HepG2 (cell line): Measurements from ENCODE around the gene KIRREL3. TPM values are rescaled to one million over a fixed set of nuclear protein-coding genes. Genes with fewer than 3 reads are reported as not detected.

Experiments
- ATAC-seq: fragments of 200-7000 bp; cut with Tn5 transposase; 3 replicates; pipeline ENCODE4 v1.9.1; 2020; ENCODE audit warnings: mild to moderate bottlenecking, moderate library complexity
- BruUV-seq: library from RNA; stranded (reverse); fragments of 400-500 nt; replicated peaks from 2 replicates; lab custom pipeline; 2021; lab: Mats Ljungman, UMichigan
- CTCF ChIA-PET: fragments of 300-600 bp; formaldehyde crosslinking; extraction: SDS; loops from one replicate; lab custom pipeline; 2021; ENCODE audit warnings: low total read pairs, inconsistent platforms, low intra/inter-chr PET ratio; lab: Yijun Ruan, JAX
- POLR2A ChIA-PET: fragments of 350-600 bp; sonication (Branson Sonifier 250); formaldehyde crosslinking; loops from one replicate; lab custom pipeline; 2020; ENCODE audit warnings: antibody characterized with exemption, inconsistent platforms; lab: Yijun Ruan, JAX
- DNase-seq: peaks from one replicate; pipeline ENCODE4 v3.0.0-alpha.2; 2015; ENCODE audit warnings: low spot score
- FAIRE-seq: peaks from 3 replicates; lab custom pipeline; 2011; peaks lifted over from hg19 to GRCh38; lab: Jason Lieb, UNC
- H2AFZ ChIP-seq: one replicate; pipeline ENCODE4 v1.6.1; 2011; ENCODE audit warnings: low read length, inconsistent platforms
- H3K27ac ChIP-seq: fragments of 300-600 bp; 3 replicates; pipeline ENCODE4 v1.8.0; 2011; ENCODE audit warnings: mixed run types, mild to moderate bottlenecking, mixed read lengths, low read length, inconsistent platforms; ENCODE audit not compliant: insufficient read depth; ENCODE audit errors: extremely low read length
- H3K27me3 ChIP-seq, 2 experiments: fragments of 200-600 bp in 1 of 2; 2 replicates in 1 of 2; 3 replicates in 1 of 2; pipeline versions ENCODE4 v1.6.0 to v1.8.0; 2011; ENCODE audit warnings: low read length in 2 of 2, mild to moderate bottlenecking in 2 of 2, moderate library complexity in 2 of 2, inconsistent platforms in 1 of 2; ENCODE audit not compliant: insufficient read depth in 2 of 2, control insufficient read depth in 1 of 2
- H3K36me3 ChIP-seq, 2 experiments: fragments of 200-600 bp in 1 of 2; replicated peaks in 1 of 2; 2 replicates in 1 of 2; 3 replicates in 1 of 2; pipeline versions ENCODE4 v1.5.1 to v1.8.0; 2011; ENCODE audit warnings: low read length in 2 of 2, inconsistent platforms in 1 of 2; ENCODE audit not compliant: insufficient read depth in 2 of 2, control insufficient read depth in 1 of 2
- H3K4me1 ChIP-seq: 2 replicates; pipeline ENCODE4 v1.5.1; 2012; ENCODE audit warnings: low read length, inconsistent platforms; ENCODE audit not compliant: insufficient read depth
- H3K4me2 ChIP-seq: 2 replicates; pipeline ENCODE4 v1.6.0; 2011; ENCODE audit warnings: low read depth, low read length, inconsistent platforms
- H3K4me3 ChIP-seq, 3 experiments: fragments of 200-600 bp in 1 of 3; sonication (generic), shearing (Covaris generic) in 1 of 3; replicated peaks in 1 of 3; 2 replicates each; pipeline ENCODE4 v1.5.1; 2011 to 2016; ENCODE audit warnings: low read length in 3 of 3, inconsistent platforms in 2 of 3, low read depth in 2 of 3, mild to moderate bottlenecking in 2 of 3, control low read depth in 1 of 3, mixed read lengths in 1 of 3; ENCODE audit not compliant: insufficient read depth in 1 of 3
- H3K79me2 ChIP-seq: one replicate; pipeline ENCODE4 v1.6.1; 2011; ENCODE audit warnings: low read length, inconsistent platforms; ENCODE audit not compliant: insufficient read depth
- H3K9ac ChIP-seq: 2 replicates; pipeline ENCODE4 v1.6.0; 2011; ENCODE audit warnings: mild to moderate bottlenecking, low read depth, low read length, inconsistent platforms; ENCODE audit not compliant: insufficient read depth
- H3K9me3 ChIP-seq: 2 replicates; pipeline ENCODE4 v1.5.1; 2012; ENCODE audit warnings: mild to moderate bottlenecking, low read length
- H4K20me1 ChIP-seq: 2 replicates; pipeline ENCODE4 v1.6.0; 2011; ENCODE audit warnings: inconsistent platforms, mild to moderate bottlenecking, low read length, moderate library complexity; ENCODE audit not compliant: insufficient read depth
- CC2D1A ChIP-seq: sonication (generic); formaldehyde crosslinking; IDR thresholded peaks from 2 replicates; pipeline ENCODE4 v1.8.1; 2023; ENCODE audit warnings: mild to moderate bottlenecking, missing genetic modification reagents
- GLI4 ChIP-seq: sonication (generic); formaldehyde crosslinking; IDR thresholded peaks from 2 replicates; pipeline ENCODE4 v1.5.1; 2020; ENCODE audit warnings: missing genetic modification reagents, mild to moderate bottlenecking, moderate library complexity, borderline replicate concordance
- HHEX ChIP-seq: IDR thresholded peaks from 2 replicates; pipeline ENCODE4 v1.6.1; 2016; ENCODE audit warnings: control low read depth
- HOXD1 ChIP-seq: sonication (generic); formaldehyde crosslinking; IDR thresholded peaks from 2 replicates; pipeline ENCODE4 v1.5.0; 2020; ENCODE audit warnings: missing genetic modification reagents
- POLR2A ChIP-seq, 2 experiments: IDR thresholded peaks; 2 replicates each; pipeline ENCODE4 v1.6.1; 2011; ENCODE audit warnings: low read depth in 2 of 2, low read length in 2 of 2, mild to moderate bottlenecking in 1 of 2, moderate library complexity in 1 of 2; ENCODE audit not compliant: insufficient read depth in 1 of 2
- SIN3A ChIP-seq: IDR thresholded peaks from 2 replicates; pipeline ENCODE4 v1.6.1; 2011; ENCODE audit warnings: low read depth, mild to moderate bottlenecking, control low read depth, low read length, borderline replicate concordance
- SNAI1 ChIP-seq: sonication (generic); formaldehyde crosslinking; IDR thresholded peaks from 2 replicates; pipeline ENCODE4 v1.5.0; 2020; ENCODE audit warnings: mild to moderate bottlenecking, missing genetic modification reagents, borderline replicate concordance
- SP140L ChIP-seq: sonication (generic); formaldehyde crosslinking; IDR thresholded peaks from 2 replicates; pipeline ENCODE4 v1.4.0; 2020; ENCODE audit warnings: missing genetic modification reagents, borderline replicate concordance
- TFAP4 ChIP-seq: sonication (generic); IDR thresholded peaks from 2 replicates; pipeline ENCODE4 v1.6.1; 2016; ENCODE audit warnings: low read depth, borderline replicate concordance
- ZNF24 ChIP-seq: fragments of 450-650 bp; IDR thresholded peaks from 2 replicates; pipeline ENCODE4 v1.6.1; 2017; ENCODE audit warnings: antibody characterized with exemption, mild to moderate bottlenecking
- ZNF7 ChIP-seq: IDR thresholded peaks from 2 replicates; pipeline ENCODE4 v1.6.1; 2016; ENCODE audit warnings: missing biosample characterization, missing genetic modification reagents
- ZNF780A ChIP-seq: sonication (generic); formaldehyde crosslinking; IDR thresholded peaks from 2 replicates; pipeline ENCODE4 v1.8.0; 2022; ENCODE audit warnings: mild to moderate bottlenecking, missing genetic modification reagents, moderate library complexity
- WGBS: methylation state at CpG from one replicate; pipeline ENCODE4 v1.1.6; 2017; ENCODE audit warnings: low lambda C conversion rate; 5-methylcytosine and 5-hydroxymethylcytosine counted together
- in situ Hi-C: cut with HindIII; loops from 2 replicates; pipeline ENCODE4 v1.10.0; 2017; ENCODE audit warnings: low pct_unique_long_range_greater_than_20kb; ENCODE audit not compliant: extremely low pct_ligation_motif_present
- intact Hi-C: fragments of 100-400 bp; cut with micrococcal nuclease; formaldehyde crosslinking; loops from one replicate; pipeline ENCODE4 v1.10.0; 2022; ENCODE audit not compliant: unreplicated experiment
- polyA plus RNA-seq, 8 experiments: library from polyadenylated mRNA; depleted of rRNA in 3 of 8; stranded (reverse) in 7 of 8; unstranded in 1 of 8; fragments of >200 nt; fragmentation: Illumina TruSeq in 4 of 8; extraction: Trizol in 4 of 8; gene quantifications; 2 replicates each; pipeline versions ENCODE4 v1.2.1 to v1.2.3, GENCODE V29; 2011 to 2016; ENCODE audit warnings: low read depth in 4 of 8, missing spikeins in 1 of 8, mixed read lengths in 1 of 8; ENCODE audit not compliant: insufficient read depth in 1 of 8
- total RNA-seq, 5 experiments: library from RNA; depleted of rRNA; stranded (reverse); fragments of >200 nt; fragmentation: Illumina TruSeq; extraction: Trizol; gene quantifications; 2 replicates each; pipeline ENCODE4 v1.2.3, GENCODE V29; 2016; ENCODE audit warnings: low read depth in 1 of 5
- TF ChIP-seq, protein P1 (sequence below): sonication (generic); formaldehyde crosslinking; IDR thresholded peaks from 2 replicates; pipeline ENCODE4 v1.4.0; 2020; ENCODE audit warnings: missing genetic modification reagents
- TF ChIP-seq, protein P2 (sequence below): sonication (generic); formaldehyde crosslinking; IDR thresholded peaks from 2 replicates; pipeline ENCODE4 v1.8.0; 2022; ENCODE audit warnings: missing genetic modification reagents, mild to moderate bottlenecking, inconsistent platforms, borderline replicate concordance

The KIRREL3 gene
- total and polyA plus RNA-seq, 2 of the 13 experiments (the other 11 are each of a cell fraction or from before 2014, with no cell fraction given) = not detected

GRCh38 chr11:127049486-127049885 lies 48.9 kb upstream of the KIRREL3 start:
- TF ChIP-seq HHEX (CRISPR knock-in tag) (no peak), SNAI1 (CRISPR knock-in tag) (no peak), SIN3A (no peak), TFAP4 (no peak), ZNF780A (no peak), ZNF7 (no peak), HOXD1 (no peak), GLI4 (CRISPR knock-in tag) (no peak), SP140L (no peak), POLR2A (IDR thresholded peaks at IDR 0.05; ENCODE audit: insufficient read depth in 1 of 2, low read depth in 2 of 2, low read length in 2 of 2) (no peak), CC2D1A (CRISPR knock-in tag) (no peak), ZNF24 (no peak)
- TF ChIP-seq, protein P1, sequence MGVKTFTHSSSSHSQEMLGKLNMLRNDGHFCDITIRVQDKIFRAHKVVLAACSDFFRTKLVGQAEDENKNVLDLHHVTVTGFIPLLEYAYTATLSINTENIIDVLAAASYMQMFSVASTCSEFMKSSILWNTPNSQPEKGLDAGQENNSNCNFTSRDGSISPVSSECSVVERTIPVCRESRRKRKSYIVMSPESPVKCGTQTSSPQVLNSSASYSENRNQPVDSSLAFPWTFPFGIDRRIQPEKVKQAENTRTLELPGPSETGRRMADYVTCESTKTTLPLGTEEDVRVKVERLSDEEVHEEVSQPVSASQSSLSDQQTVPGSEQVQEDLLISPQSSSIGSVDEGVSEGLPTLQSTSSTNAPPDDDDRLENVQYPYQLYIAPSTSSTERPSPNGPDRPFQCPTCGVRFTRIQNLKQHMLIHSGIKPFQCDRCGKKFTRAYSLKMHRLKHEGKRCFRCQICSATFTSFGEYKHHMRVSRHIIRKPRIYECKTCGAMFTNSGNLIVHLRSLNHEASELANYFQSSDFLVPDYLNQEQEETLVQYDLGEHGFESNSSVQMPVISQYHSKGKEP (CRISPR knock-in tag) = no peak
- TF ChIP-seq, protein P2, sequence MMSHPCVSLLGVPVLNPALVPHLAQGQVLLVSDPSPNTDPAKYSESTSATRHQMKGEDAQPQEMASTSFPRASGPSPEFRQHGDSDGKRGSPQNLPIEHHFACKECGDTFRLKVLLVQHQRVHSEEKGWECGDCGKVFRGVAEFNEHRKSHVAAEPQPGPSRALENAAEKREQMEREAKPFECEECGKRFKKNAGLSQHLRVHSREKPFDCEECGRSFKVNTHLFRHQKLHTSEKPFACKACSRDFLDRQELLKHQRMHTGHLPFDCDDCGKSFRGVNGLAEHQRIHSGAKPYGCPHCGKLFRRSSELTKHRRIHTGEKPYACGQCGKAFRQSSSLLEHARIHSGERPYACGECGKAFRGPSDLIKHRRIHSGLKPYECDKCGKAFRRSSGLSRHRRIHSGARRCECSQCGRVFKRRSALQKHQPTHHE (CRISPR knock-in tag) = no peak
- TF ChIP-seq, all 625 proteins: peak for 0
- no peak for FAIRE-seq
- H3K9ac ChIP-seq = no peak overlapping the region
- no peaks in the 10 kb centered on the region for H3K27me3 ChIP-seq
- ATAC-seq = no peak
- H3K36me3 ChIP-seq = no peaks in the 10 kb centered on the region
- no TSS peak for BruUV-seq
- ChIA-PET CTCF (no interaction called here), POLR2A (no interaction called here)
- in situ Hi-C loops = no loop called here
- H4K20me1 ChIP-seq = no peaks in the 10 kb centered on the region
- no peak for DNase-seq
- no peak overlapping the region for H3K4me3 ChIP-seq
- H3K27ac ChIP-seq = no peak overlapping the region
- intact Hi-C loops = no loop called here
- no peak overlapping the region for H2AFZ ChIP-seq
- H3K79me2 ChIP-seq = no peaks in the 10 kb centered on the region
- H3K4me1 ChIP-seq = no peaks in the 10 kb centered on the region
- no peaks in the 10 kb centered on the region for H3K9me3 ChIP-seq
- H3K4me2 ChIP-seq = no peak overlapping the region
- 0% methylated on average over 1 of the region's 2 CpGs for WGBS
